ENCODE results near the gene NFIC. TPM values are rescaled to one million over a fixed set of nuclear protein-coding genes. Genes with fewer than 3 reads are reported as not detected.

NFIC gene
- total RNA-seq, 1 donor from 2014 or later, result 1.1 TPM

DNA sequence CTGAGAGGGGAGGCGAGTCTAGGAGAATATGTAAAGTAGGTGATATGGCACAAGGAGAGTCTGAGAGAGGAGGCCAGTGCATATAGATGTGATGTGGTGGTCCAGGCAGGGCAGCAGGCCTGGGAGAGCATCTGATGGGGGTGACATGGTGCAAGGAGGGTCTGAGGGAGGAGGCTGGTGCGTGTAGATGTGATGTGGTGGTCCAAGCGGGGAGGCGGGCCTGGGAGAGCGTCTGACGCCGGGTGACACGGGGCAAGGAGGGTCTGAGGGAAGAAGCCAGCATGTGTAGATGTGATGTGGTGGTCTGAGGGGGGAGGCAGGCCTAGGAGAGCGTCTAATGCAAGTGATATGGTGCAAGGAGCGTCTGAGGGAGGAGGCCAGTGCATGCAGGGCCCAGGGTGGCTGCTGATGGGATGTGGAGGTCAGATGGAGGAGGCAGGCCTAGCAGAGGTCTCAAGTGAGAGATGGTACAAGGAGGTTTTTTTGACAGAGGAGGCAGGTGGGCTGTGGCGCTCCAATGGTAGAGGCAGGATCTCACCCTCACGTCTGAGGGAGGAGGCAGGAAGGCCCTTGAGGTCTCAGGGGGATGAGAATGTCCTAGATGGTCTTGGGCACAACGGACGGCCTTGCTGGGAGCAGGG, 16.2 kb downstream of the NFIC start:
- H3K27ac ChIP-seq, result no peak overlapping the region
- H2AFZ ChIP-seq (replicated peaks), result no peak overlapping the region
- H3K4me1 ChIP-seq, result no peaks in the 10 kb centered on the region
- Mint-ChIP-seq H3K4me1 (peaks cover 3% of the 10 kb centered on the region), H3K4me3 (no peak overlapping the region), H3K9me3 (no peaks in the 10 kb centered on the region), H3K36me3 (no peaks in the 10 kb centered on the region), H3K27me3 (ENCODE audit: insufficient read depth, low read depth) (peaks cover 17% of the 10 kb centered on the region), H3K27ac (no peak overlapping the region)
- DNase-seq (ENCODE audit: low spot score), result no peak
- no peaks in the 10 kb centered on the region for H3K9me3 ChIP-seq (ENCODE audit: low read depth)
- no peaks in the 10 kb centered on the region for H3K79me2 ChIP-seq (ENCODE audit: low read depth)
- TF ChIP-seq EZH2phosphoT487 (IDR thresholded peaks at IDR 0.05), result no peak
- TF ChIP-seq, protein P1, sequence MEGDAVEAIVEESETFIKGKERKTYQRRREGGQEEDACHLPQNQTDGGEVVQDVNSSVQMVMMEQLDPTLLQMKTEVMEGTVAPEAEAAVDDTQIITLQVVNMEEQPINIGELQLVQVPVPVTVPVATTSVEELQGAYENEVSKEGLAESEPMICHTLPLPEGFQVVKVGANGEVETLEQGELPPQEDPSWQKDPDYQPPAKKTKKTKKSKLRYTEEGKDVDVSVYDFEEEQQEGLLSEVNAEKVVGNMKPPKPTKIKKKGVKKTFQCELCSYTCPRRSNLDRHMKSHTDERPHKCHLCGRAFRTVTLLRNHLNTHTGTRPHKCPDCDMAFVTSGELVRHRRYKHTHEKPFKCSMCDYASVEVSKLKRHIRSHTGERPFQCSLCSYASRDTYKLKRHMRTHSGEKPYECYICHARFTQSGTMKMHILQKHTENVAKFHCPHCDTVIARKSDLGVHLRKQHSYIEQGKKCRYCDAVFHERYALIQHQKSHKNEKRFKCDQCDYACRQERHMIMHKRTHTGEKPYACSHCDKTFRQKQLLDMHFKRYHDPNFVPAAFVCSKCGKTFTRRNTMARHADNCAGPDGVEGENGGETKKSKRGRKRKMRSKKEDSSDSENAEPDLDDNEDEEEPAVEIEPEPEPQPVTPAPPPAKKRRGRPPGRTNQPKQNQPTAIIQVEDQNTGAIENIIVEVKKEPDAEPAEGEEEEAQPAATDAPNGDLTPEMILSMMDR (IDR thresholded peaks at IDR 0.05), result no peak
- TF ChIP-seq EZH2 (IDR thresholded peaks at IDR 0.05), result no peak
- no peak overlapping the region for H3K4me3 ChIP-seq
- H3K36me3 ChIP-seq, result no peaks in the 10 kb centered on the region
- H3K27me3 ChIP-seq, result no peaks in the 10 kb centered on the region
- H3K9ac ChIP-seq, result no peak overlapping the region
- no peak overlapping the region for H3K4me2 ChIP-seq
- H3F3A ChIP-seq (ENCODE audit: low read depth), result no peaks in the 10 kb centered on the region
- H4K20me1 ChIP-seq (ENCODE audit: low read depth), result no peaks in the 10 kb centered on the region

GRCh38 chr19:3383121-3383722, 16.8 kb downstream of the NFIC start:
- no peak overlapping the region for H3K9ac ChIP-seq
- no peak overlapping the region for H2AFZ ChIP-seq (replicated peaks)
- no peaks in the 10 kb centered on the region for H3K36me3 ChIP-seq
- H3K4me1 ChIP-seq, result no peaks in the 10 kb centered on the region
- TF ChIP-seq EZH2 (IDR thresholded peaks at IDR 0.05) (no peak), EZH2phosphoT487 (IDR thresholded peaks at IDR 0.05) (no peak)
- TF ChIP-seq, protein P1 (IDR thresholded peaks at IDR 0.05), result no peak
- Mint-ChIP-seq H3K4me3 (no peak overlapping the region), H3K27me3 (ENCODE audit: insufficient read depth, low read depth) (peaks cover 17% of the 10 kb centered on the region), H3K36me3 (no peaks in the 10 kb centered on the region), H3K9me3 (no peaks in the 10 kb centered on the region), H3K4me1 (peaks cover 3% of the 10 kb centered on the region), H3K27ac (no peak overlapping the region)
- DNase-seq (ENCODE audit: low spot score), result no peak
- no peak overlapping the region for H3K4me3 ChIP-seq
- H3F3A ChIP-seq (ENCODE audit: low read depth), result no peaks in the 10 kb centered on the region
- no peaks in the 10 kb centered on the region for H3K27me3 ChIP-seq
- H3K27ac ChIP-seq, result no peak overlapping the region
- H3K4me2 ChIP-seq, result no peak overlapping the region
- no peaks in the 10 kb centered on the region for H4K20me1 ChIP-seq (ENCODE audit: low read depth)
- H3K79me2 ChIP-seq (ENCODE audit: low read depth), result no peaks in the 10 kb centered on the region
- no peaks in the 10 kb centered on the region for H3K9me3 ChIP-seq (ENCODE audit: low read depth)

GRCh38 chr19:3386447-3387234, 20.3 kb downstream of the NFIC start:
- Mint-ChIP-seq H3K4me3 (no peak overlapping the region), H3K27me3 (ENCODE audit: insufficient read depth, low read depth) (peaks cover 25% of the 10 kb centered on the region), H3K36me3 (no peaks in the 10 kb centered on the region), H3K9me3 (no peaks in the 10 kb centered on the region), H3K4me1 (peaks cover 8% of the 10 kb centered on the region), H3K27ac (no peak overlapping the region)
- Histone ChIP-seq H3K9me3 (ENCODE audit: low read depth) (no peaks in the 10 kb centered on the region), H3K27me3 (peaks cover 26% of the 10 kb centered on the region), H3K27ac (no peak overlapping the region), H3K4me3 (no peak overlapping the region), H3K4me1 (peaks cover 8% of the 10 kb centered on the region), H3K36me3 (no peaks in the 10 kb centered on the region), H2AFZ (replicated peaks) (no peak overlapping the region), H3K79me2 (ENCODE audit: low read depth) (no peaks in the 10 kb centered on the region), H3K9ac (no peak overlapping the region), H3K4me2 (no peak overlapping the region), H4K20me1 (ENCODE audit: low read depth) (no peaks in the 10 kb centered on the region), H3F3A (ENCODE audit: low read depth) (peaks cover 13% of the 10 kb centered on the region)
- no peak for DNase-seq (ENCODE audit: low spot score)
- TF ChIP-seq EZH2 (IDR thresholded peaks at IDR 0.05), result no peak
- TF ChIP-seq, protein P1 (IDR thresholded peaks at IDR 0.05), result no peak
- TF ChIP-seq EZH2phosphoT487 (IDR thresholded peaks at IDR 0.05), result no peak

All from neural progenitor cell (in vitro differentiated cells).